H9 (cell line): ENCODE measurements around the gene SCNN1G. TPM values are rescaled to one million over a fixed set of nuclear protein-coding genes. Genes with fewer than 3 reads are reported as not detected.

ENCODE experiments used
- DNase-seq: peaks from one replicate; pipeline ENCODE4 v3.0.0-alpha.2; 2017
- H2AFZ ChIP-seq: one replicate; pipeline ENCODE4 v1.6.1; 2013; ENCODE audit warnings: mild to moderate bottlenecking, low read length, control low read depth, moderate library complexity
- H2AK5ac ChIP-seq: 2 replicates; pipeline ENCODE4 v1.6.1; 2013; ENCODE audit warnings: low read length, control low read depth, mixed read lengths; ENCODE audit not compliant: insufficient read length
- H2BK120ac ChIP-seq: one replicate; pipeline ENCODE4 v1.6.1; 2013; ENCODE audit warnings: low read depth, mild to moderate bottlenecking, low read length, control low read depth, inconsistent platforms; ENCODE audit not compliant: poor library complexity, severe bottlenecking
- H2BK12ac ChIP-seq: 2 replicates; pipeline ENCODE4 v1.6.1; 2013; ENCODE audit warnings: low read length, control low read depth, mixed read lengths, low read depth; ENCODE audit not compliant: insufficient read length
- H2BK15ac ChIP-seq: 2 replicates; pipeline ENCODE4 v1.6.1; 2013; ENCODE audit warnings: low read depth, low read length, control low read depth
- H2BK20ac ChIP-seq: one replicate; pipeline ENCODE4 v1.6.1; 2013; ENCODE audit warnings: low read depth, mild to moderate bottlenecking, low read length, control low read depth, inconsistent platforms; ENCODE audit not compliant: poor library complexity, severe bottlenecking
- H2BK5ac ChIP-seq: 2 replicates; pipeline ENCODE4 v1.6.1; 2013; ENCODE audit warnings: low read length, control low read depth, mixed read lengths; ENCODE audit not compliant: insufficient read length
- H3K14ac ChIP-seq: 2 replicates; pipeline ENCODE4 v1.6.1; 2013; ENCODE audit warnings: low read length, control low read depth; ENCODE audit not compliant: insufficient read depth
- H3K18ac ChIP-seq: 2 replicates; pipeline ENCODE4 v1.6.1; 2013; ENCODE audit warnings: low read depth, mild to moderate bottlenecking, mixed read lengths, low read length, control low read depth; ENCODE audit not compliant: insufficient read length
- H3K23ac ChIP-seq: 2 replicates; pipeline ENCODE4 v1.6.1; 2013; ENCODE audit warnings: low read length, control low read depth, mixed read lengths, low read depth; ENCODE audit not compliant: insufficient read length
- H3K23me2 ChIP-seq: 2 replicates; pipeline ENCODE4 v1.6.1; 2013; ENCODE audit warnings: low read depth, mild to moderate bottlenecking, mixed read lengths, low read length, control low read depth; ENCODE audit not compliant: insufficient read length, poor library complexity, severe bottlenecking
- H3K27ac ChIP-seq: 2 replicates; pipeline ENCODE4 v1.5.1; 2013; ENCODE audit warnings: low read length, control low read depth, mixed read lengths, low read depth; ENCODE audit not compliant: insufficient read length
- H3K27me3 ChIP-seq: 2 replicates; pipeline ENCODE4 v1.6.1; 2013; ENCODE audit warnings: low read length, control low read depth, inconsistent platforms; ENCODE audit not compliant: insufficient read depth
- H3K4ac ChIP-seq: 2 replicates; pipeline ENCODE4 v1.6.1; 2013; ENCODE audit warnings: low read depth, mild to moderate bottlenecking, control low read depth, inconsistent platforms, low read length, moderate library complexity
- H3K4me1 ChIP-seq: 2 replicates; pipeline ENCODE4 v1.6.1; 2013; ENCODE audit warnings: low read length, control low read depth, inconsistent platforms; ENCODE audit not compliant: insufficient read depth
- H3K4me2 ChIP-seq: 2 replicates; pipeline ENCODE4 v1.6.1; 2013; ENCODE audit warnings: low read length, control low read depth, mixed read lengths; ENCODE audit not compliant: insufficient read length, insufficient read depth
- H3K56ac ChIP-seq: 2 replicates; pipeline ENCODE4 v1.6.1; 2013; ENCODE audit warnings: low read depth, mild to moderate bottlenecking, mixed read lengths, low read length, control low read depth; ENCODE audit not compliant: insufficient read length
- H3K79me1 ChIP-seq: 2 replicates; pipeline ENCODE4 v1.6.1; 2013; ENCODE audit warnings: low read depth, mild to moderate bottlenecking, moderate library complexity, low read length, control low read depth, inconsistent platforms; ENCODE audit not compliant: insufficient read depth, poor library complexity, severe bottlenecking
- H3K79me2 ChIP-seq: 2 replicates; pipeline ENCODE4 v1.6.1; 2013; ENCODE audit warnings: low read length, control low read depth, inconsistent platforms; ENCODE audit not compliant: insufficient read depth
- H3K9ac ChIP-seq: 2 replicates; pipeline ENCODE4 v1.6.1; 2013; ENCODE audit warnings: low read length, control low read depth, mixed read lengths; ENCODE audit not compliant: insufficient read length; ENCODE audit errors: extremely low read depth
- H3K9me3 ChIP-seq: one replicate; pipeline ENCODE4 v1.6.1; 2013; ENCODE audit warnings: low read depth, low read length, inconsistent platforms; ENCODE audit not compliant: control insufficient read depth
- H3T11ph ChIP-seq: one replicate; pipeline ENCODE4 v1.6.1; 2013; ENCODE audit warnings: mild to moderate bottlenecking, low read length, control low read depth, inconsistent platforms
- H4K20me1 ChIP-seq: one replicate; pipeline ENCODE4 v1.6.1; 2013; ENCODE audit not compliant: control insufficient read depth, insufficient read length, insufficient read depth
- H4K5ac ChIP-seq: 2 replicates; pipeline ENCODE4 v1.6.1; 2013; ENCODE audit warnings: low read depth, mild to moderate bottlenecking, mixed read lengths, low read length, control low read depth; ENCODE audit not compliant: insufficient read length
- H4K8ac ChIP-seq: replicated peaks from 2 replicates; pipeline ENCODE4 v1.6.1; 2013; ENCODE audit warnings: low read length, control low read depth, mixed read lengths, low read depth; ENCODE audit not compliant: insufficient read length
- H4K91ac ChIP-seq: 2 replicates; pipeline ENCODE4 v1.6.1; 2013; ENCODE audit warnings: low read depth, mild to moderate bottlenecking, moderate library complexity, mixed read lengths, low read length, control low read depth; ENCODE audit not compliant: insufficient read length
- H3K27ac Mint-ChIP-seq, 3 experiments: 2 replicates in 2 of 3; 3 replicates in 1 of 3; pipeline ENCODE4 v1.8.0; 2020 to 2021; ENCODE audit warnings: mixed read lengths in 3 of 3, mild to moderate bottlenecking in 1 of 3, moderate library complexity in 1 of 3
- H3K27me3 Mint-ChIP-seq: 2 replicates; pipeline ENCODE4 v1.8.0; 2021; ENCODE audit warnings: low read depth, mild to moderate bottlenecking, moderate library complexity, mixed read lengths
- H3K36me3 Mint-ChIP-seq, 3 experiments: 2 replicates in 2 of 3; 3 replicates in 1 of 3; pipeline ENCODE4 v1.8.0; 2020 to 2021; ENCODE audit warnings: low read depth in 3 of 3, mixed read lengths in 3 of 3; ENCODE audit not compliant: insufficient read depth in 1 of 3
- H3K4me1 Mint-ChIP-seq, 2 experiments: 2 replicates each; pipeline ENCODE4 v1.8.0; 2020; ENCODE audit warnings: mixed read lengths in 2 of 2
- H3K4me3 Mint-ChIP-seq, 2 experiments: 2 replicates in 1 of 2; 3 replicates in 1 of 2; pipeline ENCODE4 v1.8.0; 2020 to 2021; ENCODE audit warnings: mild to moderate bottlenecking in 2 of 2, mixed read lengths in 2 of 2, moderate library complexity in 1 of 2
- H3K9me3 Mint-ChIP-seq, 2 experiments: 2 replicates in 1 of 2; 3 replicates in 1 of 2; pipeline ENCODE4 v1.8.0; 2020; ENCODE audit warnings: mild to moderate bottlenecking in 2 of 2, mixed read lengths in 2 of 2, moderate library complexity in 1 of 2
- CTCF ChIP-seq: fragments of 200-600 bp; sonication (generic); conservative IDR thresholded peaks from 3 replicates; pipeline ENCODE4 v1.8.0; 2021; ENCODE audit warnings: antibody characterized with exemption, mild to moderate bottlenecking
- WGBS: extraction: QIAGEN DNeasy Blood & Tissue Kit; methylation state at CpG from one replicate; pipeline ENCODE4 v1.1.7; 2013; ENCODE audit warnings: missing lambda C conversion rate, low lambda C conversion rate, mixed read lengths; ENCODE audit not compliant: insufficient read length; ENCODE audit errors: extremely low coverage; 5-methylcytosine and 5-hydroxymethylcytosine counted together
- total RNA-seq: library from RNA; stranded (reverse); gene quantifications from 2 replicates; pipeline ENCODE4 v1.2.1, GENCODE V29; 2021

Gene SCNN1G
- total RNA-seq, 1 experiment from 2014 or later = 0.74 TPM

- H3K18ac ChIP-seq = no peak overlapping the region
- H3K36me3 Mint-ChIP-seq = no peaks in the 10 kb centered on the region; a peak in 1 of 7 replicates
- WGBS = no CpG with 5 or more reads among the region's 9 CpGs
- H3K4ac ChIP-seq = no peak overlapping the region
- peaks cover 6% of the 10 kb centered on the region; the same call in 1 of the 2 replicates for H3K27me3 Mint-ChIP-seq
- H2BK15ac ChIP-seq = no peak overlapping the region
- H3K9me3 Mint-ChIP-seq = no peaks in the 10 kb centered on the region
- H3K9ac ChIP-seq = no peak overlapping the region
- H3K9me3 ChIP-seq = no peaks in the 10 kb centered on the region
- no peak overlapping the region for H3K23ac ChIP-seq
- H2AFZ ChIP-seq = no peak overlapping the region
- H3K4me1 ChIP-seq = peaks cover 13% of the 10 kb centered on the region; the same call in 1 of the 2 replicates
- H2BK120ac ChIP-seq = no peak overlapping the region
- H3K4me2 ChIP-seq = no peak overlapping the region
- no peaks in the 10 kb centered on the region for H4K20me1 ChIP-seq
- no peak overlapping the region for H2BK20ac ChIP-seq
- no peak overlapping the region for H3K14ac ChIP-seq
- no peaks in the 10 kb centered on the region for H3K79me1 ChIP-seq
- H3K27ac ChIP-seq = no peak overlapping the region
- H3K27ac Mint-ChIP-seq = no peak overlapping the region
- no peak overlapping the region for H4K5ac ChIP-seq
- no peak overlapping the region for H2BK5ac ChIP-seq
- H4K91ac ChIP-seq = no peak overlapping the region
- no peak overlapping the region for H2AK5ac ChIP-seq
- no peak overlapping the region for H4K8ac ChIP-seq
- peaks cover 27 to 30% of the 10 kb centered on the region in 2 experiments for H3K4me1 Mint-ChIP-seq
- no peaks in the 10 kb centered on the region for H3K79me2 ChIP-seq
- H3K4me3 Mint-ChIP-seq = no peak overlapping the region
- no peak overlapping the region for H3T11ph ChIP-seq
- H3K23me2 ChIP-seq = no peaks in the 10 kb centered on the region
- no peak for DNase-seq
- no peak for TF ChIP-seq CTCF
- H3K27me3 ChIP-seq = no peaks in the 10 kb centered on the region; the same call in 1 of the 2 replicates
- no peak overlapping the region for H3K56ac ChIP-seq
- H2BK12ac ChIP-seq = no peak overlapping the region
Measured at GRCh38 chr16:23194497-23195221, 12.1 kb downstream of the SCNN1G start.
